NCI-H2081 (cell line): ENCODE data around the gene TXN.
"Not testable (repeated sequence)": the region's sequence is repeated elsewhere in the genome, so short reads cannot be mapped to it uniquely, and the experiment has no call there.

Experiments used
- DNase-seq, 2 experiments: peaks; one replicate each; lab custom pipeline; 2025; lab: John Stamatoyannopoulos, UW

The TXN gene

GRCh38 chr9:110208031-110208430 is 48.3 kb downstream of the TXN start, which contains the start of gene C9orf152:
TSS of gene C9orf152 (minus strand) at chr9:110208159. CDS start at chr9:110207579, 580 bp downstream.
- no peak for DNase-seq

GRCh38 chr9:110207071-110207641 is 49.2 kb downstream of the TXN start:
- peak; percentile 6 to 21 for DNase-seq

DNA sequence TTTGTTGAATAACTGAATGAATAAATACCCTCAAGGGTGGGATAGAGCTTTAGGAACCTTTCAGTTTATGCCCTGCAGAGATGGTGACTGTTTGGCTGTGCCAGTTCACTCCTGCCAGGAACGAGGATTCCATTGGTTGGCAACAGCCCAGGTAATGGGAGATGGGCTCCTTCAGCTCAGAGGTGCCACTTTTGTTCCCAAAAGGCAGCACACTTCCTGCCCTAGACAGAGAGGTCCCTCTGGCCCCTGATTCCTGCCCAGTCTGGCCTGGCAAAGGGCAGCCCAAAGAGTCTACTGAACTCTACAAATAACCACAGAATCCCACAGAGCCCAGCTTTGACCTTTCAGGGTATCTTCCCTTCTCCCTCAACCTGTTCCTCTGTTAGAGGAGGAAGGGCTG is 49.9 kb downstream of the TXN start:
- no peak for DNase-seq

DNA sequence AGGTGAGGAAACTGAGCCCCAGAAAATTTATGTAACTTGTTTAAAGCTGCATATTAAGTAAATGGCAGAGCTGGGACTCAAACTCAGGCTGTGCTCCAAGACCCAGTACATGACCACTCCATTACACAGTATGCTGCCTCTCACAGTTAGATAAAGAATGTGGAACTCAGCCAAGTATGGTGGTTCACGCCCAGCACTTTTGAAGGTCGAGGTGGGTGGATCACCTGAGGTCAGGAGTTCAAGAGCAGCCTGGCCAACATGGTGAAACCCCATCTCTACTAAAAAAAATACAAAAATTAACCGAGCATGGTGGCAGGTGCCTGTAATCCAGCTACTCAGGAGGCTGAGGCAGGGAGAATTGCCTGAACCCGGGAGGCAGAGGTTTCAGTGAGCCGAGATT is 50.7 kb downstream of the TXN start:
- not testable (repeated sequence) for DNase-seq

- no peak for DNase-seq
Measured at GRCh38 chr9:110202232-110202631, 54.1 kb downstream of the TXN start.

DNA sequence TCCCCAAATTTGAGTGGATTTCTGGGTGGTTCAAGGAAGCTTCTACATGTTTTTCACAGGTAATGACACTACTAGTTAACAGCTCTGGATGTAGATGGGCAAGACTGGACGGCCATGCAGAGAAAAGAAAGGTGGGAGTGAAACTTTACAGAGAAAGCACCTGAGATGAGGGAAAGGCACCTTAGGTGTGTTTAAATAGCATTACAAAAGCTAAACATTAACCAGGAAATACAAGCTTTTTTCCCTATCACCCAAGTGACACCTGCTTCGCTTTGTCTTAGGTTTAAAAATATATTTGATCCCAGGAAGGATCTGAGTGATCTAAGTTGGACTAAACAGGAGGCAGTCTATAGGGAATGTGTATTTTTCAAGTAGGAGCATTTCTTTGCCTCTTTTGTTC is 56.7 kb downstream of the TXN start:
- no peak for DNase-seq

DNA sequence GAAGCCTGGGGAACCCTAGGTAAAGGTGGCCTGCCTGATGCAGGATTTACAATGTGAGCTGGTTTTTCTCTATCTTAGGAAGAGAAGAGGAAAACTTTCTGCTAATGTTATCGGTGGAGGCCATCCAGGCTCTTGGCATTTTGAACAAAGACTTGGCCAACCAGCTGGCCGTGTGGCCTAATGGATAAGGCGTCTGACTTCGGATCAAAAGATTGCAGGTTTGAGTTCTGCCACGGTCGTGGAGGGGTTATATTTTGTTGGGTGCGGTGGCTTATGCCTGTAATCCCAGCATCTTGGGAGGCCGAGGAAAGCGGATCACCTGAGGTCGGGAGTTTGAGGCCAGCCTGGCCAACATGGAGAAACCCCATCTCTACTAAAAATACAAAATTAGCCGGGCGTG is 58.0 kb downstream of the TXN start:
- no peak for DNase-seq

DNA sequence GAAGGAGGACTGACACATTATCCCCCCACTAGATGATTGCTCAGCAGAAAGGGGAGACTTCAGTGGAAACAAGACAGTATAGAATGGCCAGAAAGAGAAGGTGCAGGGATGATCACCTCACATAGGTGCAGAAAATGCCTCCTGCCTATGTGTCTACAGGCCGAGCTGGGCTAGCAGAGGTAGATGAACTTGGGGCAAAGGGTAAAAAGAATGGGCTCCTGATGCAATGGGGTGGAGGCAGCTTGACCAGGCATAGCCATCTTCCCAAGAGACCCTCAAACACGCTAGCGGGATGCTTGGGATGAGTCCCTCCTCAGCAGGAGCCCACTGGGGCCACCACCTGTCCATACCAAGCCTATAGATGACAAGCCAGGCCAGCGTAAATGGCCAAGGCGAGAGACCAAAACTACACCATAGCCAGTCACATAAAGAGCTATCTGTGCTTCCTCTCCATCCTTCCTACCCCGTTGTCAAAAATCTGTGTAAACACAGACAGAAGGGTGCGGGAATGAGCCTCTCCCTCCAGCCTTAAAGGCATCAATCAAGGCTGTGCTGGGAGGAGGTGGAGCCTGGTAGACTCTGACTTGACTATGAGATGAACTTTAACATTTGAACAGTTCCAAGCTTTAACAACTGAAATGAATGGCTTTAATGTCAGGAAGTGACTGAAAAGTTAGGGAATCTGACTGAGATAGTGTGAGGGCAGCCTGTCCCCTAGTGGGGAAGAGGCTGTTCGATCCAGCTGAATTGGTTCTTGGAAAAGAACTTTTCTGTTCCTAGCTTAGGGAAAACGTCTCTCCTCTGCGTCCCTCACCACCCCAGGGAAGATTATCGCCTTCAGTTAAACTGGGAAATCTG is 58.7 kb downstream of the TXN start:
- DNase-seq: no peak

DNA sequence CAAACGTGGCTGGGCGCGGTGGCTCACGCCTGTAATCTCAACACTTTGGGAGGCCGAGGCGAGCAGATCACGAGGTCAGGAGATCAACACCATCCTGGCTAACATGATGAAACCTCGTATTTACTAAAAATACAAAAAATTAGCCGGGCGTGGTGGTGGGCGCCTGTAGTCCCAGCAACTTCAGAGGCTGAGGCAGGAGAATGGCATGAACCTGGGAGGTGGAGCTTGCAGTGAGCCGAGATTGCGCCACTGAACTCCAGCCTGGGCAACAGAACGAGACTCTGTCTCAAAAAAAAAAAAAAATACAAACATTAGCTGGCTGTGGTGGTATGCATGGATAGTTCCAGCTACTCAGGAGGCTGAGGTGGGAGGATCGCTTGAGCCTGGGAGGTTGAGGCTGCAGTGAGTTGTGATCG is 60.2 kb downstream of the TXN start:
- not testable (repeated sequence) for DNase-seq
